Fibroblast of lung (primary cell): ENCODE measurements around the gene REV1. TPM values are rescaled to one million over a fixed set of nuclear protein-coding genes. Genes with fewer than 3 reads are reported as not detected.
A peak's percentile ranks its signal among the peaks of the same experiment; 100 is the strongest.
"Not testable (repeated sequence)": the region's sequence is repeated elsewhere in the genome, so short reads cannot be mapped to it uniquely, and the experiment has no call there.

ENCODE experiments used
- DNase-seq, 2 donors: peaks; one replicate each; pipeline versions ENCODE4 v3.0.0 to v3.0.0-alpha.2; 2010; ENCODE audit warnings: low read depth in 2 of 2
- H2AFZ ChIP-seq: 2 replicates; pipeline ENCODE4 v1.5.1; 2012; ENCODE audit warnings: low read length, control low read depth, inconsistent platforms
- H3K27ac ChIP-seq: 2 replicates; pipeline ENCODE4 v1.5.1; 2011; ENCODE audit warnings: low read length, control low read depth; ENCODE audit not compliant: insufficient read depth
- H3K27me3 ChIP-seq: 2 replicates; pipeline ENCODE4 v1.5.1; 2011; ENCODE audit warnings: mild to moderate bottlenecking, low read length; ENCODE audit not compliant: control insufficient read depth, insufficient read depth
- H3K36me3 ChIP-seq: 2 replicates; pipeline ENCODE4 v1.5.1; 2011; ENCODE audit warnings: low read length; ENCODE audit not compliant: control insufficient read depth, insufficient read depth
- H3K4me1 ChIP-seq: 2 replicates; pipeline ENCODE4 v1.5.1; 2011; ENCODE audit warnings: low read length; ENCODE audit not compliant: control insufficient read depth, insufficient read depth; ENCODE audit errors: extremely low read depth
- H3K4me2 ChIP-seq: 2 replicates; pipeline ENCODE4 v1.5.1; 2011; ENCODE audit warnings: low read length, control low read depth; ENCODE audit not compliant: insufficient read depth; ENCODE audit errors: extremely low read depth
- H3K4me3 ChIP-seq, 4 experiments: fragments of 200-600 bp in 1 of 4; sonication (generic) in 1 of 4; replicated peaks in 1 of 4; 2 replicates each; pipeline ENCODE4 v1.5.1; 2011 to 2016; ENCODE audit warnings: low read length in 4 of 4, low read depth in 3 of 4, mild to moderate bottlenecking in 3 of 4, control low read depth in 2 of 4, inconsistent platforms in 1 of 4, mixed read lengths in 1 of 4; ENCODE audit not compliant: insufficient read depth in 1 of 4; ENCODE audit errors: control extremely low read depth in 1 of 4
- H3K79me2 ChIP-seq: 2 replicates; pipeline ENCODE4 v1.5.1; 2012; ENCODE audit warnings: mild to moderate bottlenecking, low read length, inconsistent platforms; ENCODE audit not compliant: control insufficient read depth, insufficient read depth
- H3K9ac ChIP-seq: 2 replicates; pipeline ENCODE4 v1.5.1; 2011; ENCODE audit warnings: mild to moderate bottlenecking, low read length, control low read depth; ENCODE audit not compliant: insufficient read depth
- H3K9me3 ChIP-seq: 2 replicates; pipeline ENCODE4 v1.5.1; 2012; ENCODE audit warnings: low read depth, low read length; ENCODE audit not compliant: control insufficient read depth, insufficient read depth
- H4K20me1 ChIP-seq: 2 replicates; pipeline ENCODE4 v1.5.1; 2011; ENCODE audit warnings: low read length; ENCODE audit not compliant: control insufficient read depth, insufficient read depth; ENCODE audit errors: extremely low read depth
- CTCF ChIP-seq, 2 donors: IDR thresholded peaks in 1 of 2; conservative IDR thresholded peaks in 1 of 2; 1 replicate in 1 of 2; 2 replicates in 1 of 2; pipeline ENCODE4 v1.5.1; 2011 to 2012; ENCODE audit warnings: low read length in 2 of 2, control low read depth in 1 of 2, inconsistent platforms in 1 of 2, low read depth in 1 of 2, mild to moderate bottlenecking in 1 of 2
- EZH2 ChIP-seq: IDR thresholded peaks from 2 replicates; pipeline ENCODE4 v1.5.1; 2012; ENCODE audit warnings: low read length, control low read depth, mild to moderate bottlenecking; ENCODE audit errors: missing control alignments
- polyA plus RNA-seq, 2 donors: library from polyadenylated mRNA; depleted of rRNA in 1 of 2; stranded (reverse) in 1 of 2; unstranded in 1 of 2; fragments of >200 nt; gene quantifications; 2 replicates each; pipeline ENCODE4 v1.2.1, GENCODE V29; 2011 to 2012; ENCODE audit warnings: missing spikeins in 1 of 2
- total RNA-seq: library from RNA; depleted of rRNA; stranded (reverse); fragments of >200 nt; gene quantifications from 2 replicates; pipeline ENCODE4 v1.2.1, GENCODE V29; 2014

The REV1 gene
- total and polyA plus RNA-seq, 2 donors (not counting 1 experiment from before 2014, with no cell fraction given), result 19.3 to 39.3 TPM

- DNase-seq, result no peak
- Histone ChIP-seq H3K4me1 (no peaks in the 10 kb centered on the region), H3K9me3 (no peaks in the 10 kb centered on the region), H3K27me3 (no peaks in the 10 kb centered on the region), H2AFZ (no peak overlapping the region), H3K4me3 (no peak overlapping the region), H3K4me2 (no peak overlapping the region), H4K20me1 (no peaks in the 10 kb centered on the region), H3K27ac (no peak overlapping the region), H3K9ac (no peak overlapping the region), H3K79me2 (no peaks in the 10 kb centered on the region), H3K36me3 (peaks cover 2% of the 10 kb centered on the region)
- TF ChIP-seq CTCF (conservative IDR thresholded peaks at IDR 0.05 in 1 of 2, IDR thresholded peaks at IDR 0.05 in 1 of 2; ENCODE audit: low read depth in 1 of 2, low read length in 2 of 2) (no peak), EZH2 (no peak)
These were observed 115.1 kb downstream of the REV1 start for GRCh38 chr2:99374747-99375146.

GRCh38 chr2:99373144-99373543, 116.7 kb downstream of the REV1 start:
- Histone ChIP-seq H4K20me1 (no peaks in the 10 kb centered on the region), H3K4me3 (no peak overlapping the region), H3K27ac (no peak overlapping the region), H3K27me3 (no peaks in the 10 kb centered on the region), H3K36me3 (peaks cover 2% of the 10 kb centered on the region), H2AFZ (no peak overlapping the region), H3K79me2 (no peaks in the 10 kb centered on the region), H3K9me3 (no peaks in the 10 kb centered on the region), H3K4me1 (no peaks in the 10 kb centered on the region), H3K9ac (no peak overlapping the region), H3K4me2 (no peak overlapping the region)
- DNase-seq, result no peak
- TF ChIP-seq EZH2 (no peak), CTCF (conservative IDR thresholded peaks at IDR 0.05 in 1 of 2, IDR thresholded peaks at IDR 0.05 in 1 of 2; ENCODE audit: low read depth in 1 of 2, low read length in 2 of 2) (no peak)

GRCh38 chr2:99368854-99369253, 121.0 kb downstream of the REV1 start:
- H3K9me3 ChIP-seq, H3K36me3 ChIP-seq, H3K4me3 ChIP-seq, H3K27me3 ChIP-seq, H3K79me2 ChIP-seq, H2AFZ ChIP-seq, H3K4me1 ChIP-seq, H3K4me2 ChIP-seq, H3K27ac ChIP-seq, DNase-seq, H3K9ac ChIP-seq, H4K20me1 ChIP-seq: not testable (repeated sequence)

- peak in 1 of 2 donors; percentile 6 for DNase-seq
- H4K20me1 ChIP-seq, result no peaks in the 10 kb centered on the region
- no peaks in the 10 kb centered on the region for H3K79me2 ChIP-seq
- TF ChIP-seq EZH2, result no peak
- no peak for TF ChIP-seq CTCF (conservative IDR thresholded peaks at IDR 0.05 in 1 of 2, IDR thresholded peaks at IDR 0.05 in 1 of 2; ENCODE audit: low read depth in 1 of 2, low read length in 2 of 2)
- no peak overlapping the region for H3K27ac ChIP-seq
- no peaks in the 10 kb centered on the region for H3K4me1 ChIP-seq
- H3K9ac ChIP-seq, result no peak overlapping the region
- H3K9me3 ChIP-seq, result no peaks in the 10 kb centered on the region
- H3K4me2 ChIP-seq, result no peak overlapping the region
- peaks cover 5% of the 10 kb centered on the region for H3K36me3 ChIP-seq
- H2AFZ ChIP-seq, result no peak overlapping the region
- H3K4me3 ChIP-seq, result no peak overlapping the region
- H3K27me3 ChIP-seq, result no peaks in the 10 kb centered on the region
These were observed 124.2 kb downstream of the REV1 start for GRCh38 chr2:99365661-99366060.
